ENCODE data around the gene SLC8A1. TPM values are rescaled to one million over a fixed set of nuclear protein-coding genes. Genes with fewer than 3 reads are reported as not detected.

SLC8A1 gene
- total and polyA plus RNA-seq, 2 donors (not counting 1 experiment from before 2014, with no cell fraction given), result 0.07 to 0.20 TPM

GRCh38 chr2:40466332-40466906 lies 14.5 kb upstream of the SLC8A1 start:
- Histone ChIP-seq H3K36me3 (replicated peaks in 1 of 2; ENCODE audit: control extremely low read depth in 1 of 2, control insufficient read depth in 1 of 2, extremely low read depth in 1 of 2, insufficient read depth in 2 of 2, low read length in 1 of 2) (no peaks in the 10 kb centered on the region), H3K9me3 (ENCODE audit: control extremely low read depth in 1 of 3, control insufficient read depth in 2 of 3, insufficient read depth in 1 of 3, low read length in 2 of 3) (no peaks in the 10 kb centered on the region), H3K9ac (ENCODE audit: low read length) (no peak overlapping the region), H3K4me2 (replicated peaks; ENCODE audit: low read depth, low read length, poor library complexity, severe bottlenecking) (no peak overlapping the region), H4K20me1 (ENCODE audit: control insufficient read depth, insufficient read depth, low read length, poor library complexity, severe bottlenecking) (no peaks in the 10 kb centered on the region), H3K27me3 (replicated peaks in 1 of 4; ENCODE audit: control extremely low read depth in 1 of 4, control insufficient read depth in 3 of 4, insufficient read depth in 4 of 4, low read length in 3 of 4) (no peaks in the 10 kb centered on the region), H3K79me2 (ENCODE audit: control insufficient read depth, insufficient read depth, low read length) (no peaks in the 10 kb centered on the region), H3K4me3 (ENCODE audit: control extremely low read depth in 1 of 5, extremely low read depth in 1 of 5, insufficient read depth in 1 of 5, low read depth in 2 of 5, low read length in 4 of 5) (no peak overlapping the region), H2AFZ (ENCODE audit: insufficient read depth, low read depth, low read length, poor library complexity, severe bottlenecking) (no peak overlapping the region), H3K27ac (ENCODE audit: low read length in 2 of 2) (no peak overlapping the region), H3K4me1 (ENCODE audit: control insufficient read depth in 2 of 2, insufficient read depth in 2 of 2, low read length in 2 of 2) (no peaks in the 10 kb centered on the region)
- H3K4me1 Mint-ChIP-seq, result no peaks in the 10 kb centered on the region
- peaks cover under 1% of the 10 kb centered on the region for H3K27me3 Mint-ChIP-seq
- ChIA-PET POLR2A (no interaction called here), CTCF (no interaction called here)
- intact Hi-C loops (cut with micrococcal nuclease), result no loop called here
- TF ChIP-seq CTCF (IDR thresholded peaks at IDR 0.05) (no peak), EZH2 (IDR thresholded peaks at IDR 0.05; ENCODE audit: borderline replicate concordance, insufficient read depth, low read depth, low read length, poor library complexity, severe bottlenecking) (no peak)
- no peak for ATAC-seq (ENCODE audit: low read depth)
- H3K4me3 Mint-ChIP-seq, result no peak overlapping the region
- WGBS (ENCODE audit: insufficient coverage), result no CpG with 5 or more reads among the region's 3 CpGs
- no peak for DNase-seq
- no peaks in the 10 kb centered on the region for H3K9me3 Mint-ChIP-seq (ENCODE audit: insufficient read depth)
- no peak overlapping the region for H3K27ac Mint-ChIP-seq

- Mint-ChIP-seq H3K9me3 (ENCODE audit: insufficient read depth) (no peaks in the 10 kb centered on the region), H3K4me3 (no peak overlapping the region), H3K27ac (no peak overlapping the region), H3K27me3 (peaks cover 3% of the 10 kb centered on the region), H3K4me1 (no peaks in the 10 kb centered on the region)
- ATAC-seq (ENCODE audit: low read depth) (no peak), DNase-seq (no peak)
- no peaks in the 10 kb centered on the region for H4K20me1 ChIP-seq (ENCODE audit: control insufficient read depth, insufficient read depth, low read length, poor library complexity, severe bottlenecking)
- TF ChIP-seq EZH2 (IDR thresholded peaks at IDR 0.05; ENCODE audit: borderline replicate concordance, insufficient read depth, low read depth, low read length, poor library complexity, severe bottlenecking), result no peak
- TF ChIP-seq CTCF (IDR thresholded peaks at IDR 0.05), result no peak
- no peak overlapping the region for H2AFZ ChIP-seq (ENCODE audit: insufficient read depth, low read depth, low read length, poor library complexity, severe bottlenecking)
- intact Hi-C loops (cut with micrococcal nuclease), result no loop called here
- H3K36me3 ChIP-seq (replicated peaks in 1 of 2; ENCODE audit: control extremely low read depth in 1 of 2, control insufficient read depth in 1 of 2, extremely low read depth in 1 of 2, insufficient read depth in 2 of 2, low read length in 1 of 2), result no peaks in the 10 kb centered on the region
- H3K27ac ChIP-seq (ENCODE audit: low read length in 2 of 2), result no peak overlapping the region
- WGBS (ENCODE audit: insufficient coverage), result 90% methylated on average over 3 of the region's 8 CpGs
- no peaks in the 10 kb centered on the region for H3K27me3 ChIP-seq (replicated peaks in 1 of 4; ENCODE audit: control extremely low read depth in 1 of 4, control insufficient read depth in 3 of 4, insufficient read depth in 4 of 4, low read length in 3 of 4)
- ChIA-PET CTCF (no interaction called here), POLR2A (no interaction called here)
- H3K4me3 ChIP-seq (ENCODE audit: control extremely low read depth in 1 of 5, extremely low read depth in 1 of 5, insufficient read depth in 1 of 5, low read depth in 2 of 5, low read length in 4 of 5), result no peak overlapping the region
- H3K9me3 ChIP-seq (ENCODE audit: control extremely low read depth in 1 of 3, control insufficient read depth in 2 of 3, insufficient read depth in 1 of 3, low read length in 2 of 3), result no peaks in the 10 kb centered on the region
- H3K79me2 ChIP-seq (ENCODE audit: control insufficient read depth, insufficient read depth, low read length), result no peaks in the 10 kb centered on the region
- no peak overlapping the region for H3K9ac ChIP-seq (ENCODE audit: low read length)
- H3K4me1 ChIP-seq (ENCODE audit: control insufficient read depth in 2 of 2, insufficient read depth in 2 of 2, low read length in 2 of 2), result no peaks in the 10 kb centered on the region
- no peak overlapping the region for H3K4me2 ChIP-seq (replicated peaks; ENCODE audit: low read depth, low read length, poor library complexity, severe bottlenecking)
Measured at GRCh38 chr2:40463112-40463511, 11.2 kb upstream of the SLC8A1 start.

All from B cell (primary cell).